ENCODE results near the gene NIPSNAP3A.
"Not testable (repeated sequence)": the region's sequence is repeated elsewhere in the genome, so short reads cannot be mapped to it uniquely, and the experiment has no call there.

The NIPSNAP3A gene

DNA sequence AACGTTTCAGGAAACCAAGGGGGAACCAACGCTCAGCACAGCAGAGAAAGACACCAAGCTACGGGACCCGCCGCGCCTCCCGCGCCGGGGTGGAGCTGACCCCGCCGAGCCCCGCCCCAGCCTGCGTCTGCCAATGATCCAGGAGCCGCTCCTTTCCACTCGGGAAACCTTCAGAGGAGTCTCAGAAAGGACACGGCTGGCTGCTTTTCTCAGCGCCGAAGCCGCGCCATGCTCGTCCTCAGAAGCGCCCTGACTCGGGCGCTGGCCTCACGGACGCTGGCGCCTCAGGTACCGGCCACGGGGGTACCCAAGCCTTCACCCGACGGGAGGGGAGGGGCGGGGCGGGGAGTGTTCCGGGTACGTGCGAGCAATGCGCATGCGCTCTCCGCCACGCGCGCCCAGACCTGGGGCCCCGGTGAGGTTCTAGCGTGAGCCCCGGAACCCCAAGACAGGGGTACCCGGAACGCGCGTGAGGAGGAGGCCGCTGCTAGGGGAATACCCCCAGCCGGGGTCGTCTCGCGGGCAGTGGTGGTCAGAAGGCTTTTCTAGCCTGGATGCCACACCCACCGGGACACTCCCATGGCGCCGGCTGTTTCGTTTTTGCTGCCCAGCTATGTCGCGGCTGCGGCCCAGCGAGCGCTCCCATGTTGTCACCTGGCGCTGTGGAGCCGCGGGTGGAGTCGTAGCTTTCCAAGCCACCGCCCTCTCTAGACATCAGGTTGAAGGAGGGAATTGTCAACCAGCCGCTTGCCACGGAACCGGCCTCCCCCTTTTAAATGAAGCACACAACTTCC is at the start of gene NIPSNAP3A:
TSS of gene NIPSNAP3A (plus strand) at position 119 of the 794 bp plus-strand sequence. CDS start at position 229, 110 bp downstream.
- peak; percentile 73 to 98 (median 88) for DNase-seq
- intact Hi-C loops (cut with DNase I), result loop anchor here (5.0 kb wide), 1 partner anchor 655 kb away; the partner anchor contains the start of gene SMC2

- intact Hi-C loops (cut with DNase I), result no loop called here
- DNase-seq, result no peak
Measured at GRCh38 chr9:104700306-104700705, 47.2 kb upstream of the NIPSNAP3A start.

GRCh38 chr9:104708737-104709136 is 38.7 kb upstream of the NIPSNAP3A start:
- intact Hi-C loops (cut with DNase I), result not testable (repeated sequence)

DNA sequence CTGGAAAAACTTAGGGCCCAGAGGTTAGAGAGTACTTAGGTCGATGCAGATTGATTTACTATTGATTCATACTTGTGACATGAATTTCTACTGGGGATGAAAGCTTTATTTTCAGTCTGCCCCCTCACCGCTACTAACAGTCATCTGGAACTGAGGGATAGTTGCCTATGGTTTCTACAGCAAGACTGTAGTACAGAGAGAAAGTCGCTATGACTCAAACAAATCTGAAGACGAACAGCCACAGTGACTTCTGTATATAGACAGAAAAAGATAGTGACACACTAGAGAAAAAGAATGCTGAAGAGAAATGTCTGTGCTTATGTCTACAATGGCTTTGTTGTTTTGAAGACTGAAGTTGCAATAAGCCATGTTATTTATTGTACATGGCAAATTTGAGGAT is 35.9 kb upstream of the NIPSNAP3A start:
- intact Hi-C loops (cut with DNase I), result no loop called here
- no peak for DNase-seq

More at GRCh38 chr9:104708737-104709136, 38.7 kb upstream of the NIPSNAP3A start:
- not testable (repeated sequence) for DNase-seq

DNA sequence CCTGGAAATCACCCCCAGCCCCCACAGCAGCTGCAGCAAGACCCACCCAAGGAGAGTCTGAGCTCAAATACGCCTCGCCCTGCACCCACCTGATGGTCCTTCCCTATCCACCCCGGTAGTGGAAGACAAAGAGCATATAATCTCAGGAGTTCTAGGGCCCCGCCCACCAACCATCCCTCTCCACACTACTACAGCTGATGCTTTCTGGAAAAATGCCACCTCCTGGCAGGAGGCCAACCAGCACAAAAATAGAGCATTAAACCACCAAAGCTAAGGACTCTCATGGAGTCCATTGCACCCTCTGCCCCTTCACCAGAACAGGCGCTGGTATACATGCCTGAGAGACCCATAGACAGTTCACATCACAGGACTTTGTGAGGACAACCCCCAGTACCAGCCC is 22.5 kb upstream of the NIPSNAP3A start:
- intact Hi-C loops (cut with DNase I), result no loop called here
- no peak for DNase-seq

DNA sequence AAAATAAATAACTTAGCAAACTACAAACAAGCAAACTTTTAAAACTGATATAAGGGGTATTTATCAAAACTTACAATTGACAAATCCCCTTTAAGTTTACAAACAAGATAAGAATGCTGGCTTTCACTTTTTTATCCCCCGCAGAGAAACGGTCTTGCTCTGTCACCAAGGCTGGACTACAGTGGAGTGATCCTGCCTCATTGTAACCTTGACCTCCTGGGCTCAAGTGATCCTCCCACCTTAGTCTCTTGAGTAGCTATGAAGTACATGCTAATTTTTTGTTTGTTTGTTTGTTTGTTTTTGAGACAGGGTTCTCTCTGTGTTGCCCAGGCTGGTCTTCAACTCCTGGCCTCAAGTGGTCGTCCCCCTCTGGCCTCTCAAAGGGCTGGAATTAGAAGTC is 9.0 kb upstream of the NIPSNAP3A start:
- no peak for DNase-seq
- intact Hi-C loops (cut with DNase I), result no loop called here

DNA sequence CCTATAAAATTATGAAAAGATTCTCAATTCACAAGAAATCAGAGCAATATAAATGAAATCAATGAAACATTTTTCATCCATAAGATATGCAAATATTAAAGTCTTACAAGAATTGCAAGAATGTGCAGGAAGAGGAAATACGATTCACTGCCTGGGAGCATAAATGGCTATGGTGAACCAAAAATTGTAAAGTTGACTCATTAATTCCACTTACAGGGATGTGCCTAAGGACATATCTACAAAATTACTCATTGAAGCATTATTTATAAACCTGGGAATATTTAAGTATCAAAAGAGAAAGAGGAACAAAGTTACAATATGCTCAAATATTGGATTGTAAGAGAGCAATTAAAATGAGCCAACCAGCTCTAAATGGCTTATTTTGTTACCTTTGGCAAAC is 6.9 kb upstream of the NIPSNAP3A start:
- intact Hi-C loops (cut with DNase I), result no loop called here
- no peak for DNase-seq

- no peak for DNase-seq
- intact Hi-C loops (cut with DNase I), result no loop called here
Measured at GRCh38 chr9:104743376-104743985, 4.0 kb upstream of the NIPSNAP3A start.

- no peak for DNase-seq
- intact Hi-C loops (cut with DNase I), result loop anchor here (5.0 kb wide), 1 partner anchor 654 kb away; the partner anchor contains the start of gene SMC2
Measured at GRCh38 chr9:104745852-104746251, 1.6 kb upstream of the NIPSNAP3A start.

GRCh38 chr9:104746285-104746684 is 1.2 kb upstream of the NIPSNAP3A start:
- intact Hi-C loops (cut with DNase I), result loop anchor here (5.0 kb wide), 1 partner anchor 654 kb away; the partner anchor contains the start of gene SMC2
- no peak for DNase-seq

GRCh38 chr9:104746798-104747197 is 685 bp upstream of the NIPSNAP3A start:
- DNase-seq, result no peak
- intact Hi-C loops (cut with DNase I), result loop anchor here (5.0 kb wide), 1 partner anchor 654 kb away; the partner anchor contains the start of gene SMC2

GRCh38 chr9:104747245-104747564 is 278 bp upstream of the NIPSNAP3A start:
- intact Hi-C loops (cut with DNase I), result loop anchor here (5.0 kb wide), 1 partner anchor 655 kb away; the partner anchor contains the start of gene SMC2
- DNase-seq, result no peak

GRCh38 chr9:104748359-104749031 is 1.0 kb downstream of the NIPSNAP3A start:
- no peak for DNase-seq
- intact Hi-C loops (cut with DNase I), result loop anchor here (5.0 kb wide), 1 partner anchor 656 kb away; the partner anchor contains the start of gene SMC2

DNA sequence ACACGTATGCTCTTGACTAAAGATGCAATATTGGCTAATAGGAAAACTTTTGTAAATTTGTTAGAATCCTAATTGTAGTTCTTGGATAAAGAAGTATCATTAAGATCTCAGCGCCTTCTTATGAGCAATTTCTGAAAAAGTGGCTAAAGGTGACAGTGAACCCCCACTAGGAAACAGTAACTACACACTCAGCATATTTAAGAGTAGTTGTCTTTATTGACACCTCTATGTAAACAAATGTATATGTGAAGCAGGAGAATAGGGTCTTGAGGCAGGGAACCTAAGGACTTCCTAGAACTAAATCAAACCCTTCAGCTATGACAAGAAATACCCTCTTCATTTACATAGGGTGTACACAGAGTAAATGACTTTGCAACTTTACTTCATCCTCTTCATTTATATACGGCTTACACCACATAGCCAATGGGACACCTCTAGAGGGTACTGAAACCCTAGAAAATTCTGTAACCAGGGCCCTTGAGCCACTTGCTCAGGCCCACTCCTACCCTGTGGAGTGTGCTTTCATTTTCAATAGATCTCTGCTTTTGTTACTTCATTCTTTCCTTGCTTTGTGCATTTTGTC is 2.8 kb downstream of the NIPSNAP3A start:
- no peak for DNase-seq
- intact Hi-C loops (cut with DNase I), result no loop called here

GRCh38 chr9:104758974-104759373 is 11.5 kb downstream of the NIPSNAP3A start:
- no peak for DNase-seq
- intact Hi-C loops (cut with DNase I), result no loop called here

GRCh38 chr9:104765138-104765537 is 17.7 kb downstream of the NIPSNAP3A start:
- intact Hi-C loops (cut with DNase I), result no loop called here
- no peak for DNase-seq

DNA sequence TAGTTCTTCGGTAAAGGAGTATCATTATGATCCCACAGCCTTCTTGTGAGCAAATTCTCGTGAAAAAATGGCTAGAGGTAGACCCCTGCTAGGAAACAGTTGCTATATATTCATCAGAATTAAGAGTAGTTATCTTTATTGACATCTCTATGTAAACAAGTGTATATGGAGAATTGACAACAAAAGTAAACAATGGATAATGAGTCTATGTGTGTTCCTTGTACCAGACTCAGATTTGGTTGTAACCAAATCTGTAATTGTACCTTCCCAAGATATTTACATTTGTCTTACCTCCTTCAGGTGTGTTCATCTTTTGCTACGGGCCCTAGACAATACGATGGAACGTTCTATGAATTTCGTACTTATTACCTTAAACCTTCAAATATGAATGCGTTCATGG is 18.5 kb downstream of the NIPSNAP3A start:
- DNase-seq, result no peak
- intact Hi-C loops (cut with DNase I), result no loop called here

DNA sequence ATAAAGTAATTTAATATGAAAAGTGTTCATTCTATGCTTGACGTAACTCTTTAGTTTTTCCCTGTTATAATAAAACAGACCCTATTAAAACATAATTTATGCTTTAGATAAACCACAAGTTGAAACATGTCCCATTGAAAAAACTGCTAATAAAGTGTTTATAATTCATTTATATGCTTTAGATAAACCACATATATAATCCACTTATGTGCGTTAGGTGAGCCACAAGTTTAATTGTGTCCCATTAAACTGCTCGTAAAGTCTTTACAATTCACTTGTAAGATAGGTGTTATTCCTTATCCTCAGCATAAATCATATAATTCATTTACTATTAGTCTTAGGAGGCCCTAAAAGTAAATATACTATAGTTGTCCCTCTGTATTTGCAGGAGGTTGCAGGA is 20.0 kb downstream of the NIPSNAP3A start:
- DNase-seq, result no peak

GRCh38 chr9:104769029-104769428 is 21.5 kb downstream of the NIPSNAP3A start:
- intact Hi-C loops (cut with DNase I); DNase-seq: not testable (repeated sequence)

More for the DNA sequence above, 20.0 kb downstream of the NIPSNAP3A start:
- intact Hi-C loops (cut with DNase I), result no loop called here

DNA sequence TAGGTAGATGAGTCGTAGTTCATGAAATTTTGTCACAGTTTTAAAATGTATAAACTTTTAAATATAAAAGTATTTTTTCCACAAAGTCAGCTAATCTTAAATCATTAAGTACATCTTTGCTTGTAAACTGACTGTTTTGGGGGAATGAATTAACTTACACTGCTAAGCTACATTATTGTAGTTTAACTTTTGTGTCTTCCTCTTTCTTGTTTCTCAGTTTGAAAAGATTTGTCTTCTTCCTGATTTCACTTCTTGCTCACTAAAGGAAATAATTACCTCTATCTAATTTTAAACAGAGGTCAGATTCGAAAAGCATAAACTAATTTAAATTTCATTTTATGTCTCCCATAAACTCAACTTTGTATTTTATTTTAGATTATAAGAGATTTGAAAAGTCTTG is 22.2 kb downstream of the NIPSNAP3A start:
- no peak for DNase-seq
- intact Hi-C loops (cut with DNase I), result no loop called here

Measured in posterior cingulate gyrus (tissue), 11 donors.